Caco-2 (cell line): ENCODE measurements around the gene CAPRIN1. TPM values are rescaled to one million over a fixed set of nuclear protein-coding genes. Genes with fewer than 3 reads are reported as not detected.
"Not testable (repeated sequence)": the region's sequence is repeated elsewhere in the genome, so short reads cannot be mapped to it uniquely, and the experiment has no call there.

Experiments
- BruUV-seq: library from RNA; stranded (reverse); fragments of 400-500 nt; replicated peaks from 2 replicates; lab custom pipeline; 2021; lab: Mats Ljungman, UMichigan
- CTCF ChIA-PET: fragments of 300-600 bp; sonication (Branson Sonifier 250); formaldehyde crosslinking; loops from one replicate; lab custom pipeline; 2022; ENCODE audit warnings: antibody characterized with exemption; lab: Charles Lee
- POLR2A ChIA-PET: fragments of 300-600 bp; sonication (Branson Sonifier 250); formaldehyde crosslinking; loops from one replicate; lab custom pipeline; 2022; ENCODE audit warnings: antibody characterized with exemption; lab: Charles Lee
- DNase-seq, 2 experiments: peaks; one replicate each; pipeline versions ENCODE4 v3.0.0 to v3.0.0-alpha.2; 2020 to 2022
- H3K27me3 ChIP-seq: replicated peaks from 2 replicates; pipeline ENCODE4 v1.6.0; 2011; ENCODE audit warnings: low read length; ENCODE audit not compliant: control insufficient read depth, insufficient read depth
- H3K36me3 ChIP-seq: 2 replicates; pipeline ENCODE4 v1.5.1; 2011; ENCODE audit warnings: low read length; ENCODE audit not compliant: control insufficient read depth, insufficient read depth
- H3K4me1 ChIP-seq: fragments of 250-450 bp; sonication (Bioruptor Pico); 2 replicates; pipeline ENCODE4 v1.5.1; 2020; ENCODE audit warnings: mild to moderate bottlenecking
- H3K4me3 ChIP-seq: 2 replicates; pipeline ENCODE4 v1.5.1; 2011; ENCODE audit warnings: low read depth, mild to moderate bottlenecking, control low read depth, low read length
- H3K9me3 ChIP-seq: fragments of 250-450 bp; sonication (Bioruptor Pico); 2 replicates; pipeline ENCODE4 v1.5.1; 2020; ENCODE audit warnings: mild to moderate bottlenecking, moderate library complexity
- H3K27ac Mint-ChIP-seq: one replicate; pipeline ENCODE4 v1.8.0; 2022; ENCODE audit warnings: mixed read lengths; ENCODE audit not compliant: unreplicated experiment
- H3K27me3 Mint-ChIP-seq: one replicate; pipeline ENCODE4 v1.8.0; 2022; ENCODE audit warnings: mixed read lengths; ENCODE audit not compliant: insufficient read depth, unreplicated experiment
- H3K36me3 Mint-ChIP-seq: one replicate; pipeline ENCODE4 v1.8.0; 2022; ENCODE audit warnings: mild to moderate bottlenecking, mixed read lengths; ENCODE audit not compliant: insufficient read depth, unreplicated experiment
- H3K4me1 Mint-ChIP-seq: one replicate; pipeline ENCODE4 v1.8.0; 2022; ENCODE audit warnings: low read depth, mixed read lengths; ENCODE audit not compliant: unreplicated experiment
- H3K4me3 Mint-ChIP-seq: one replicate; pipeline ENCODE4 v1.8.0; 2022; ENCODE audit warnings: mild to moderate bottlenecking, moderate library complexity, mixed read lengths; ENCODE audit not compliant: unreplicated experiment
- H3K9me3 Mint-ChIP-seq: one replicate; pipeline ENCODE4 v1.8.0; 2022; ENCODE audit warnings: mixed read lengths; ENCODE audit not compliant: unreplicated experiment
- intact Hi-C: fragments of 100-400 bp; cut with micrococcal nuclease; formaldehyde crosslinking; loops from one replicate; pipeline ENCODE4 v1.10.0; 2022; ENCODE audit not compliant: unreplicated experiment
- total RNA-seq: library from RNA; stranded (reverse); gene quantifications from 2 replicates; pipeline ENCODE4 v1.2.3, GENCODE V29; 2022
- TF ChIP-seq, protein P1 (sequence below), 2 experiments: fragments of 200-600 bp in 1 of 2; IDR thresholded peaks; 1 replicate in 1 of 2; 2 replicates in 1 of 2; pipeline versions ENCODE4 v1.5.1 to v1.8.0; 2011 to 2022; ENCODE audit warnings: antibody characterized with exemption in 1 of 2, control low read depth in 1 of 2, inconsistent platforms in 1 of 2, low read depth in 1 of 2, low read length in 1 of 2, mild to moderate bottlenecking in 1 of 2, moderate library complexity in 1 of 2; ENCODE audit not compliant: insufficient read depth in 1 of 2, severe bottlenecking in 1 of 2, unreplicated experiment in 1 of 2

The CAPRIN1 gene
- total RNA-seq, 1 experiment from 2014 or later: 224 TPM

GRCh38 chr11:34064291-34064690 is 12.8 kb downstream of the CAPRIN1 start:
- intact Hi-C loops: no loop called here
- CTCF ChIA-PET: no interaction called here
- no peak for DNase-seq
- peaks cover 9% of the 10 kb centered on the region for H3K4me1 ChIP-seq
- Mint-ChIP-seq H3K9me3 (no peaks in the 10 kb centered on the region), H3K36me3 (peaks cover 83% of the 10 kb centered on the region), H3K4me1 (peaks cover 6% of the 10 kb centered on the region), H3K27ac (no peak overlapping the region), H3K4me3 (no peak overlapping the region), H3K27me3 (no peaks in the 10 kb centered on the region)
- no peak overlapping the region for H3K4me3 ChIP-seq
- BruUV-seq: no TSS peak
- TF ChIP-seq, protein P1, sequence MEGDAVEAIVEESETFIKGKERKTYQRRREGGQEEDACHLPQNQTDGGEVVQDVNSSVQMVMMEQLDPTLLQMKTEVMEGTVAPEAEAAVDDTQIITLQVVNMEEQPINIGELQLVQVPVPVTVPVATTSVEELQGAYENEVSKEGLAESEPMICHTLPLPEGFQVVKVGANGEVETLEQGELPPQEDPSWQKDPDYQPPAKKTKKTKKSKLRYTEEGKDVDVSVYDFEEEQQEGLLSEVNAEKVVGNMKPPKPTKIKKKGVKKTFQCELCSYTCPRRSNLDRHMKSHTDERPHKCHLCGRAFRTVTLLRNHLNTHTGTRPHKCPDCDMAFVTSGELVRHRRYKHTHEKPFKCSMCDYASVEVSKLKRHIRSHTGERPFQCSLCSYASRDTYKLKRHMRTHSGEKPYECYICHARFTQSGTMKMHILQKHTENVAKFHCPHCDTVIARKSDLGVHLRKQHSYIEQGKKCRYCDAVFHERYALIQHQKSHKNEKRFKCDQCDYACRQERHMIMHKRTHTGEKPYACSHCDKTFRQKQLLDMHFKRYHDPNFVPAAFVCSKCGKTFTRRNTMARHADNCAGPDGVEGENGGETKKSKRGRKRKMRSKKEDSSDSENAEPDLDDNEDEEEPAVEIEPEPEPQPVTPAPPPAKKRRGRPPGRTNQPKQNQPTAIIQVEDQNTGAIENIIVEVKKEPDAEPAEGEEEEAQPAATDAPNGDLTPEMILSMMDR (IDR thresholded peaks at IDR 0.05; ENCODE audit: insufficient read depth in 1 of 2, low read depth in 1 of 2, low read length in 1 of 2, severe bottlenecking in 1 of 2, unreplicated experiment in 1 of 2): no peak
- H3K27me3 ChIP-seq: no peaks in the 10 kb centered on the region
- no peaks in the 10 kb centered on the region for H3K36me3 ChIP-seq
- POLR2A ChIA-PET: interaction anchor here (1.2 kb wide), 1 partner anchor 13 kb away, joined by 3 read pairs; the partner anchor contains the start of gene CAPRIN1
- H3K9me3 ChIP-seq: no peaks in the 10 kb centered on the region

DNA sequence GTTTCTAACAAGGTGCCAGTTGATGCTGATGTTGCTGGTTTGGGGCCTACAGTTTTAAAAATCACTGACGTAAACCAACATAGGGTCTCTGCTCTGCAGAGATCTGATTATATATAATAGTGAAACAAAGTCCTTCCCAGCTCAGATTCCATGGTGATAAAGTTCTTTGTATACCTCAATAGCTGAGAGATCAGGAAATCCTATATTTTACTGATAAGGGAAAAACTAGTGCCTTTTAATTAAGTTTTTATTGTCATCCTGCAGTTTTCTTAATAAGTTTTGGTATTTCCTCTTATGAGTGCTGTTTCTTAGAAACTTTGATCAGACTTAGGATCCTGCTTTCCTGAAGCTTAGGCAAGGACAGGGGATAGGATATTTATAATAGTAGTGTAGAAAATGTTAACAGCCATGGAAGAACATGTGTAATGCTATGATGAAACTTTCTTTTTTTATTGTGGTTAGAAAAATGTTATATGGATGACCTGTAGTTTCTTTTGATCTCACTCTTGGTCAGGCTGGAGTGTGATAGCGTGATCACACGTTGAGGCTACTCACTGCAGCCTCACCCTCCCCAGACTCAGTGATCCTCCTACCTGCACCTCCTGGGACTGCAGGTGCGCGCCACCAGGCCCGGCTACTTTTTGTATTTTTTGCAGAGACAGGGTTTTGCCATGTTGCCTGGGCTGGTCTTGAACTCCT is 14.1 kb downstream of the CAPRIN1 start:
- H3K36me3 ChIP-seq: no peaks in the 10 kb centered on the region
- H3K4me3 Mint-ChIP-seq: no peak overlapping the region
- no peaks in the 10 kb centered on the region for H3K27me3 ChIP-seq
- no TSS peak for BruUV-seq
- intact Hi-C loops: no loop called here
- H3K4me3 ChIP-seq: no peak overlapping the region
- no peaks in the 10 kb centered on the region for H3K9me3 Mint-ChIP-seq
- peak in 1 of 2 experiments; percentile 36 for DNase-seq
- POLR2A ChIA-PET: interaction anchor here (1.2 kb wide), 1 partner anchor 14 kb away, joined by 3 read pairs; the partner anchor contains the start of gene CAPRIN1
- peaks cover 9% of the 10 kb centered on the region for H3K4me1 ChIP-seq
- TF ChIP-seq, protein P1 (IDR thresholded peaks at IDR 0.05; ENCODE audit: insufficient read depth in 1 of 2, low read depth in 1 of 2, low read length in 1 of 2, severe bottlenecking in 1 of 2, unreplicated experiment in 1 of 2): peak in 1 of 2 experiments; percentile 31
- no peak overlapping the region for H3K27ac Mint-ChIP-seq
- no peaks in the 10 kb centered on the region for H3K27me3 Mint-ChIP-seq
- H3K4me1 Mint-ChIP-seq: peaks cover 6% of the 10 kb centered on the region
- CTCF ChIA-PET: no interaction called here
- H3K9me3 ChIP-seq: no peaks in the 10 kb centered on the region
- peaks cover 86% of the 10 kb centered on the region for H3K36me3 Mint-ChIP-seq

DNA sequence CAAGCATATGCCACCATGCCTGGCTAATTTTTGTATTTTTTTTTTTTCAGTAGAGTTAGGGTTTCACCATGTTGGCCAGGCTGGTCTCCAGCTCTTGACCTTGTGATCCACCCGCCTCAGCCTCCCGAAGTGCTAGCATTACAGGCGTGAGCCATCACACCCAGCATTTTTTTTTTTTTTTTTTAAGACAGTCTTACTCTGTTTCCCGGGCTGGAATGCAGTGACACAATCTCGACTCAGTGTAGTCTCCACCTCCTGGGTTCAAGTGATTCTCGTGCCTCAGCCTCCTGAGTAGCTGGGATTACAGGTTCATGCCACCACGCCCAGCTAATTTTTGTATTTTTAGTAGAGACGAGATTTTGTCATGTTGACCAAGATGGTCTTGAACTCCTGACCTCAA is 15.2 kb downstream of the CAPRIN1 start:
- POLR2A ChIA-PET, CTCF ChIA-PET, H3K36me3 ChIP-seq: not testable (repeated sequence)

More for the DNA sequence above, 15.2 kb downstream of the CAPRIN1 start:
- H3K27me3 ChIP-seq, H3K27me3 Mint-ChIP-seq, DNase-seq, H3K27ac Mint-ChIP-seq, H3K4me3 ChIP-seq, H3K4me1 Mint-ChIP-seq, intact Hi-C loops, H3K4me1 ChIP-seq, H3K4me3 Mint-ChIP-seq, H3K9me3 Mint-ChIP-seq, H3K9me3 ChIP-seq, BruUV-seq: not testable (repeated sequence)
- peaks cover 84% of the 10 kb centered on the region for H3K36me3 Mint-ChIP-seq
